ENCODE measurements around the gene CFAP251.

The CFAP251 gene

GRCh38 chr12:121939186-121939585, 20.8 kb downstream of the CFAP251 start:
- Histone ChIP-seq H3K79me1 (ENCODE audit: low read length) (no peaks in the 10 kb centered on the region), H3K9me3 (ENCODE audit: insufficient read depth, low read depth, low read length) (peaks cover 4% of the 10 kb centered on the region), H4K12ac (ENCODE audit: low read depth, low read length) (no peak overlapping the region), H3K27ac (ENCODE audit: low read depth, low read length) (no peak overlapping the region), H3K27me3 (ENCODE audit: insufficient read depth, low read length) (no peaks in the 10 kb centered on the region), H3K79me2 (ENCODE audit: control insufficient read depth, insufficient read depth, low read length, poor library complexity) (no peaks in the 10 kb centered on the region), H4K8ac (ENCODE audit: low read depth, low read length) (no peak overlapping the region), H3K36me3 (ENCODE audit: control insufficient read depth in 1 of 2, insufficient read depth in 2 of 2, low read length in 2 of 2) (peaks cover 0 to 4% of the 10 kb centered on the region in 2 experiments), H3K23ac (ENCODE audit: low read length) (no peak overlapping the region), H3K18ac (ENCODE audit: low read length) (no peak overlapping the region), H3K14ac (ENCODE audit: low read length) (no peak overlapping the region), H2BK12ac (ENCODE audit: low read length) (no peak overlapping the region), H2AFZ (ENCODE audit: insufficient read depth, low read length, poor library complexity) (no peak overlapping the region), H2BK120ac (ENCODE audit: insufficient read depth, low read length, poor library complexity) (no peak overlapping the region), H4K91ac (ENCODE audit: low read depth, low read length) (no peak overlapping the region), H3K4me3 (ENCODE audit: low read depth, low read length) (no peak overlapping the region), H3K4me1 (ENCODE audit: control insufficient read depth in 1 of 2, insufficient read depth in 2 of 2, low read length in 2 of 2) (no peaks in the 10 kb centered on the region), H3K9ac (ENCODE audit: low read length) (no peak overlapping the region), H2AK5ac (ENCODE audit: low read length) (no peak overlapping the region), H2BK5ac (ENCODE audit: low read depth, low read length, poor library complexity) (no peak overlapping the region), H3K4ac (ENCODE audit: low read depth, low read length) (no peak overlapping the region), H3K4me2 (ENCODE audit: low read length) (no peak overlapping the region)
- peak; percentile 27 to 43 for DNase-seq
- no CpG with 5 or more reads among the region's 7 CpGs for WGBS (ENCODE audit: extremely low coverage, insufficient coverage, insufficient read length)

- no CpG with 5 or more reads among the region's 4 CpGs for WGBS (ENCODE audit: extremely low coverage, insufficient coverage, insufficient read length)
- Histone ChIP-seq H4K91ac (ENCODE audit: low read depth, low read length) (no peak overlapping the region), H3K23ac (ENCODE audit: low read length) (no peak overlapping the region), H2BK12ac (ENCODE audit: low read length) (no peak overlapping the region), H3K36me3 (ENCODE audit: control insufficient read depth in 1 of 2, insufficient read depth in 2 of 2, low read length in 2 of 2) (peaks cover 0 to 4% of the 10 kb centered on the region in 2 experiments), H3K27me3 (ENCODE audit: insufficient read depth, low read length) (no peaks in the 10 kb centered on the region), H2AK5ac (ENCODE audit: low read length) (no peak overlapping the region), H3K79me2 (ENCODE audit: control insufficient read depth, insufficient read depth, low read length, poor library complexity) (no peaks in the 10 kb centered on the region), H2AFZ (ENCODE audit: insufficient read depth, low read length, poor library complexity) (no peak overlapping the region), H3K4me3 (ENCODE audit: low read depth, low read length) (no peak overlapping the region), H3K4ac (ENCODE audit: low read depth, low read length) (no peak overlapping the region), H3K9ac (ENCODE audit: low read length) (no peak overlapping the region), H3K14ac (ENCODE audit: low read length) (no peak overlapping the region), H4K8ac (ENCODE audit: low read depth, low read length) (no peak overlapping the region), H3K27ac (ENCODE audit: low read depth, low read length) (no peak overlapping the region), H4K12ac (ENCODE audit: low read depth, low read length) (no peak overlapping the region), H3K4me1 (ENCODE audit: control insufficient read depth in 1 of 2, insufficient read depth in 2 of 2, low read length in 2 of 2) (no peaks in the 10 kb centered on the region), H3K9me3 (ENCODE audit: insufficient read depth, low read depth, low read length) (peaks cover 3% of the 10 kb centered on the region), H2BK5ac (ENCODE audit: low read depth, low read length, poor library complexity) (no peak overlapping the region), H2BK120ac (ENCODE audit: insufficient read depth, low read length, poor library complexity) (no peak overlapping the region), H3K79me1 (ENCODE audit: low read length) (no peaks in the 10 kb centered on the region), H3K18ac (ENCODE audit: low read length) (no peak overlapping the region), H3K4me2 (ENCODE audit: low read length) (no peak overlapping the region)
- DNase-seq: peak in 1 of 2 donors; percentile 54
These were observed 21.8 kb downstream of the CFAP251 start for GRCh38 chr12:121939992-121940766.

- no peak overlapping the region for H3K4ac ChIP-seq (ENCODE audit: low read depth, low read length)
- H3K4me1 ChIP-seq (ENCODE audit: control insufficient read depth in 1 of 2, insufficient read depth in 2 of 2, low read length in 2 of 2): no peaks in the 10 kb centered on the region
- H3K23ac ChIP-seq (ENCODE audit: low read length): no peak overlapping the region
- no peak overlapping the region for H3K4me3 ChIP-seq (ENCODE audit: low read depth, low read length)
- no peak overlapping the region for H2AFZ ChIP-seq (ENCODE audit: insufficient read depth, low read length, poor library complexity)
- no peaks in the 10 kb centered on the region for H3K79me1 ChIP-seq (ENCODE audit: low read length)
- no peak overlapping the region for H4K91ac ChIP-seq (ENCODE audit: low read depth, low read length)
- WGBS (ENCODE audit: extremely low coverage, insufficient coverage, insufficient read length): no CpG with 5 or more reads among the region's 15 CpGs
- no peak overlapping the region for H3K9ac ChIP-seq (ENCODE audit: low read length)
- no peak overlapping the region for H3K14ac ChIP-seq (ENCODE audit: low read length)
- H3K27me3 ChIP-seq (ENCODE audit: insufficient read depth, low read length): no peaks in the 10 kb centered on the region
- H3K79me2 ChIP-seq (ENCODE audit: control insufficient read depth, insufficient read depth, low read length, poor library complexity): no peaks in the 10 kb centered on the region
- H3K27ac ChIP-seq (ENCODE audit: low read depth, low read length): no peak overlapping the region
- H2BK120ac ChIP-seq (ENCODE audit: insufficient read depth, low read length, poor library complexity): no peak overlapping the region
- no peak overlapping the region for H2BK12ac ChIP-seq (ENCODE audit: low read length)
- H3K18ac ChIP-seq (ENCODE audit: low read length): no peak overlapping the region
- H4K8ac ChIP-seq (ENCODE audit: low read depth, low read length): no peak overlapping the region
- no peak overlapping the region for H2AK5ac ChIP-seq (ENCODE audit: low read length)
- H4K12ac ChIP-seq (ENCODE audit: low read depth, low read length): no peak overlapping the region
- no peaks in the 10 kb centered on the region for H3K9me3 ChIP-seq (ENCODE audit: insufficient read depth, low read depth, low read length)
- H3K4me2 ChIP-seq (ENCODE audit: low read length): no peak overlapping the region
- peak; percentile 76 to 94 for DNase-seq
- no peak overlapping the region for H2BK5ac ChIP-seq (ENCODE audit: low read depth, low read length, poor library complexity)
- H3K36me3 ChIP-seq (ENCODE audit: control insufficient read depth in 1 of 2, insufficient read depth in 2 of 2, low read length in 2 of 2): peaks cover 0 to 2% of the 10 kb centered on the region in 2 experiments
These were observed 23.8 kb downstream of the CFAP251 start for GRCh38 chr12:121942145-121942718.

GRCh38 chr12:121943926-121944325, 25.5 kb downstream of the CFAP251 start:
- peaks cover 0 to 2% of the 10 kb centered on the region in 2 experiments for H3K4me1 ChIP-seq (ENCODE audit: control insufficient read depth in 1 of 2, insufficient read depth in 2 of 2, low read length in 2 of 2)
- no peaks in the 10 kb centered on the region for H3K27me3 ChIP-seq (ENCODE audit: insufficient read depth, low read length)
- H4K8ac ChIP-seq (ENCODE audit: low read depth, low read length): no peak overlapping the region
- H2BK120ac ChIP-seq (ENCODE audit: insufficient read depth, low read length, poor library complexity): no peak overlapping the region
- no peak overlapping the region for H3K9ac ChIP-seq (ENCODE audit: low read length)
- H3K23ac ChIP-seq (ENCODE audit: low read length): no peak overlapping the region
- no peak overlapping the region for H4K91ac ChIP-seq (ENCODE audit: low read depth, low read length)
- no peak overlapping the region for H3K4me2 ChIP-seq (ENCODE audit: low read length)
- H4K12ac ChIP-seq (ENCODE audit: low read depth, low read length): no peak overlapping the region
- H3K27ac ChIP-seq (ENCODE audit: low read depth, low read length): no peak overlapping the region
- no peak overlapping the region for H2BK5ac ChIP-seq (ENCODE audit: low read depth, low read length, poor library complexity)
- no peak for DNase-seq
- H3K4ac ChIP-seq (ENCODE audit: low read depth, low read length): no peak overlapping the region
- no peak overlapping the region for H3K18ac ChIP-seq (ENCODE audit: low read length)
- H2BK12ac ChIP-seq (ENCODE audit: low read length): no peak overlapping the region
- no peak overlapping the region for H3K14ac ChIP-seq (ENCODE audit: low read length)
- H3K79me1 ChIP-seq (ENCODE audit: low read length): peaks cover 1% of the 10 kb centered on the region
- H2AK5ac ChIP-seq (ENCODE audit: low read length): no peak overlapping the region
- no peak overlapping the region for H2AFZ ChIP-seq (ENCODE audit: insufficient read depth, low read length, poor library complexity)
- H3K9me3 ChIP-seq (ENCODE audit: insufficient read depth, low read depth, low read length): no peaks in the 10 kb centered on the region
- no peaks in the 10 kb centered on the region for H3K79me2 ChIP-seq (ENCODE audit: control insufficient read depth, insufficient read depth, low read length, poor library complexity)
- no peak overlapping the region for H3K4me3 ChIP-seq (ENCODE audit: low read depth, low read length)
- no peaks in the 10 kb centered on the region for H3K36me3 ChIP-seq (ENCODE audit: control insufficient read depth in 1 of 2, insufficient read depth in 2 of 2, low read length in 2 of 2)
